LNCAP (cell line): ENCODE data around the gene SPRR1A.

ENCODE experiments used
- TF ChIP-seq, protein P1 (sequence below): fragments of 450-650 bp; IDR thresholded peaks from 2 replicates; pipeline ENCODE4 v1.5.1; 2017; ENCODE audit warnings: mild to moderate bottlenecking

SPRR1A gene

GRCh38 chr1:152962876-152963415 is 20.9 kb upstream of the SPRR1A start:
- TF ChIP-seq, protein P1, sequence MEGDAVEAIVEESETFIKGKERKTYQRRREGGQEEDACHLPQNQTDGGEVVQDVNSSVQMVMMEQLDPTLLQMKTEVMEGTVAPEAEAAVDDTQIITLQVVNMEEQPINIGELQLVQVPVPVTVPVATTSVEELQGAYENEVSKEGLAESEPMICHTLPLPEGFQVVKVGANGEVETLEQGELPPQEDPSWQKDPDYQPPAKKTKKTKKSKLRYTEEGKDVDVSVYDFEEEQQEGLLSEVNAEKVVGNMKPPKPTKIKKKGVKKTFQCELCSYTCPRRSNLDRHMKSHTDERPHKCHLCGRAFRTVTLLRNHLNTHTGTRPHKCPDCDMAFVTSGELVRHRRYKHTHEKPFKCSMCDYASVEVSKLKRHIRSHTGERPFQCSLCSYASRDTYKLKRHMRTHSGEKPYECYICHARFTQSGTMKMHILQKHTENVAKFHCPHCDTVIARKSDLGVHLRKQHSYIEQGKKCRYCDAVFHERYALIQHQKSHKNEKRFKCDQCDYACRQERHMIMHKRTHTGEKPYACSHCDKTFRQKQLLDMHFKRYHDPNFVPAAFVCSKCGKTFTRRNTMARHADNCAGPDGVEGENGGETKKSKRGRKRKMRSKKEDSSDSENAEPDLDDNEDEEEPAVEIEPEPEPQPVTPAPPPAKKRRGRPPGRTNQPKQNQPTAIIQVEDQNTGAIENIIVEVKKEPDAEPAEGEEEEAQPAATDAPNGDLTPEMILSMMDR: no peak

- TF ChIP-seq, protein P1: no peak
Observed at GRCh38 chr1:152964536-152964935, 19.3 kb upstream of the SPRR1A start.

GRCh38 chr1:152965853-152966252 is 18.0 kb upstream of the SPRR1A start:
- TF ChIP-seq, protein P1: no peak

GRCh38 chr1:152967201-152967600 is 16.7 kb upstream of the SPRR1A start:
- TF ChIP-seq, protein P1: no peak

DNA sequence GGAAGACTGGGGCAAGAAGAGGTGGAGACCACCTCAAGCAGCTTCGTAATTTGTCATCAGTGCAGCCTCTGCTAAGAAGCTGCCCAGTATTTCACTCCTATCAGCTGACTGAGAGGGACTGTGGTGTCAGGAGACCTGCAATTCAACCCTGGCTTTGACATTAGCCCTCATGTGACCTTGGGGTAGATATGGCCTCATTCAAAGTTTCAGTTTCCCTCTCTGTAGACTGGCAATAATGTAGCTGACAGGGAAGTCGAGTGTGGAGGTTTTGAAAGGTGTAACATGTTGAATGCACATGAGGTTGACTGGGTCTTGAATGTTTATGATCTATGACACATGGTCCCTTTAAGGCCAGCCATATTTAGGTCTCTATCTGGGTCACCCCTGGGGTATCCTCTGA is 15.6 kb upstream of the SPRR1A start:
- TF ChIP-seq, protein P1: no peak

DNA sequence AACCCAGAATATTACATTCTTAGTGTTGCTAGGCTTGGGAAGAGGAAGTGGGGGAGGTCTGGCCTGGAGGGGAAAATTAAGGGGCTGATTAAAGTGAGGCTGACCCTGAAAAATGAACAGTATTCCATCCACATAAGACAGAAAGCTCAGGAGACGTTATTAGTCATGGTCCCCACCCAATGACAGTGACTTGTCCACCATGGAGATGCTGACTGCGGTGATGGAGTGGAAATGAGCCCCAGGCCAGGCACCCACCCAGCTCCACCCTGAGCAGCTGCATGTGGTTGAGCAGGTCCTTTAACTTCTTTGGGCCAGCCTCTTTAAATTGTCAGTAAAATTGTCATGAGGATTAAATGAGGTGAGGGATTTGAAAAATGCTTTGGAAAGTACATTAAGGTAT is 14.8 kb upstream of the SPRR1A start:
- TF ChIP-seq, protein P1: no peak

DNA sequence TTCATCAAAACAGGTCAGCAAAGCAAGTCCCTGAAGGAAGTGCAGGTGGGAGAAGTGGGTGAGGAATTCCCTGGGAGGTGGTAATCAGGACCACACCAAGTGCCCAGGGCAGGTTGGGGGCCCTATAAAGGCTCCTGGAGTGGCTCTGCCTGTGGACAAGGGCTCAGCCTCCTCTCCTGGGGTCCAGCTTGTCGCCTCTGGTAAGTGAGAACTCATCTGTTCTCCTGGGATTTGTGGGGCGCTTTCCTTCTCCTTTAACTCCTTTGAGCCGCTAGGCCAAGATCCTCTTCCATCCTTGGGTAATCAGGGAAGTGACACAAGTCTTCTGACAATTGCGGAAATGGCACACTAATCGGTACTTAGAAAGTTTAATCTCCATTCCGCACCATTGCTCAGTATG is 13.4 kb upstream of the SPRR1A start, which contains the start of gene SPRR4:
Gene SPRR4, plus strand, starts transcription at position 154 of the 400 bp plus-strand sequence. CDS start 1,243 bp downstream, outside the sequence.
- TF ChIP-seq, protein P1: no peak
